ENCODE measurements around the gene LST1. TPM values are rescaled to one million over a fixed set of nuclear protein-coding genes. Genes with fewer than 3 reads are reported as not detected.
A peak's percentile ranks its signal among the peaks of the same experiment; 100 is the strongest.

The LST1 gene
- total and polyA plus RNA-seq, 12 donors = 5.8 to 67.8 (median 20.7) TPM

GRCh38 chr6:31558318-31558625 lies 27.8 kb upstream of the LST1 start:
- Histone ChIP-seq H3K27ac (peak overlapping the region in 4 of 5 donors; percentile 13 to 76 (median 43)), H3K36me3 (replicated peaks in 1 of 2) (peaks cover 0 to 40% of the 10 kb centered on the region in 2 donors), H3K27me3 (no peaks in the 10 kb centered on the region), H3K4me1 (replicated peaks in 1 of 2) (peaks cover 16 to 33% of the 10 kb centered on the region in 2 donors), H3K9me3 (replicated peaks in 1 of 3) (no peaks in the 10 kb centered on the region), H3K4me3 (no peak overlapping the region)
- WGBS, 4 donors = 80 to 96% (median 84%) methylated on average over 4 to 8 of the region's 8 CpGs
- TF ChIP-seq POLR2A (IDR thresholded peaks at IDR 0.05) = no peak
- no peak for TF ChIP-seq CTCF (IDR thresholded peaks at IDR 0.05)
- intact Hi-C loops (cut with DNase I) = no loop called here
- DNase-seq = no peak

- H3K27me3 ChIP-seq = no peaks in the 10 kb centered on the region
- peak in 5 of 7 donors; percentile 37 to 67 (median 51) for DNase-seq
- intact Hi-C loops (cut with DNase I) = no loop called here
- peak overlapping the region; percentile 26 to 76 (median 39) for H3K27ac ChIP-seq
- WGBS, 4 donors = 71 to 79% (median 75%) methylated on average over 14 of the region's 14 CpGs
- H3K9me3 ChIP-seq (replicated peaks in 1 of 3) = no peaks in the 10 kb centered on the region
- peaks cover 16 to 33% of the 10 kb centered on the region in 2 donors for H3K4me1 ChIP-seq (replicated peaks in 1 of 2)
- TF ChIP-seq POLR2A (IDR thresholded peaks at IDR 0.05) = no peak
- TF ChIP-seq CTCF (IDR thresholded peaks at IDR 0.05) = no peak
- no peak overlapping the region for H3K4me3 ChIP-seq
- H3K36me3 ChIP-seq (replicated peaks in 1 of 2) = peaks cover 0 to 36% of the 10 kb centered on the region in 2 donors
Observed at GRCh38 chr6:31558631-31559500, 27.2 kb upstream of the LST1 start.

- H3K9me3 ChIP-seq (replicated peaks in 1 of 3) = no peaks in the 10 kb centered on the region
- TF ChIP-seq POLR2A (IDR thresholded peaks at IDR 0.05) (no peak), CTCF (IDR thresholded peaks at IDR 0.05) (no peak)
- peaks cover 0 to 34% of the 10 kb centered on the region in 2 donors for H3K36me3 ChIP-seq (replicated peaks in 1 of 2)
- peak overlapping the region in 4 of 5 donors; percentile 26 to 76 (median 54) for H3K27ac ChIP-seq
- H3K4me3 ChIP-seq = no peak overlapping the region
- H3K27me3 ChIP-seq = no peaks in the 10 kb centered on the region
- no peak for DNase-seq
- H3K4me1 ChIP-seq (replicated peaks in 1 of 2) = peaks cover 16 to 33% of the 10 kb centered on the region in 2 donors
- intact Hi-C loops (cut with DNase I) = no loop called here
- WGBS, 4 donors = 59 to 76% (median 72%) methylated on average over 4 of the region's 4 CpGs
Observed at GRCh38 chr6:31559606-31559957, 26.5 kb upstream of the LST1 start.

GRCh38 chr6:31559958-31560696 lies 25.9 kb upstream of the LST1 start:
- Histone ChIP-seq H3K36me3 (replicated peaks in 1 of 2) (peaks cover 0 to 33% of the 10 kb centered on the region in 2 donors), H3K9me3 (replicated peaks in 1 of 3) (no peaks in the 10 kb centered on the region), H3K27me3 (no peaks in the 10 kb centered on the region), H3K4me1 (replicated peaks in 1 of 2) (peaks cover 16 to 33% of the 10 kb centered on the region in 2 donors), H3K4me3 (no peak overlapping the region), H3K27ac (peak overlapping the region; percentile 12 to 76 (median 39))
- WGBS, 4 donors = 27 to 46% (median 37%) methylated on average over 7 of the region's 7 CpGs
- intact Hi-C loops (cut with DNase I) = no loop called here
- TF ChIP-seq CTCF (IDR thresholded peaks at IDR 0.05) = peak in 1 of 6 experiments; percentile 7
- no peak for TF ChIP-seq POLR2A (IDR thresholded peaks at IDR 0.05)
- peak; percentile 65 to 89 (median 82) for DNase-seq
